HEK293T (cell line): Measurements from ENCODE around the gene PATJ.

ENCODE experiments used
- CTCF ChIA-PET: fragments of 350-600 bp; formaldehyde crosslinking; extraction: SDS; loops from one replicate; lab custom pipeline; 2021; ENCODE audit warnings: antibody characterized with exemption, inconsistent platforms; lab: Yijun Ruan, JAX
- POLR2A ChIA-PET: fragments of 350-600 bp; formaldehyde crosslinking; extraction: SDS; loops from one replicate; lab custom pipeline; 2020; ENCODE audit warnings: antibody characterized with exemption, inconsistent platforms; lab: Yijun Ruan, JAX
- DNase-seq: peaks from one replicate; pipeline ENCODE4 v3.0.0; 2012; ENCODE audit warnings: mixed read lengths; ENCODE audit errors: extremely low spot score
- ARNT ChIP-seq: fragments of 450-650 bp; IDR thresholded peaks from 2 replicates; pipeline ENCODE4 v1.6.1; 2017; ENCODE audit warnings: mild to moderate bottlenecking
- BHLHE40 ChIP-seq: fragments of 450-650 bp; IDR thresholded peaks from 2 replicates; pipeline ENCODE4 v1.6.1; 2016; ENCODE audit warnings: mild to moderate bottlenecking, moderate library complexity, borderline replicate concordance
- CTBP1 ChIP-seq: fragments of 450-650 bp; IDR thresholded peaks from 2 replicates; pipeline ENCODE4 v1.6.1; 2016; ENCODE audit warnings: borderline replicate concordance
- ELF4 ChIP-seq: fragments of 450-650 bp; IDR thresholded peaks from 2 replicates; pipeline ENCODE4 v1.6.1; 2017; ENCODE audit warnings: antibody characterized with exemption
- FOXA1 ChIP-seq: fragments of 450-650 bp; IDR thresholded peaks from 2 replicates; pipeline ENCODE4 v1.6.1; 2016; ENCODE audit warnings: mild to moderate bottlenecking
- FOXK2 ChIP-seq: fragments of 450-650 bp; IDR thresholded peaks from 2 replicates; pipeline ENCODE4 v1.6.1; 2016; ENCODE audit warnings: mild to moderate bottlenecking
- FOXM1 ChIP-seq: fragments of 450-650 bp; IDR thresholded peaks from 2 replicates; pipeline ENCODE4 v1.6.1; 2017; ENCODE audit warnings: mild to moderate bottlenecking, borderline replicate concordance
- HDGF ChIP-seq: fragments of 450-650 bp; IDR thresholded peaks from 2 replicates; pipeline ENCODE4 v1.6.1; 2017; ENCODE audit warnings: antibody characterized with exemption, borderline replicate concordance
- L3MBTL2 ChIP-seq: fragments of 450-650 bp; conservative IDR thresholded peaks from 2 replicates; pipeline ENCODE4 v1.6.1; 2016; ENCODE audit warnings: mild to moderate bottlenecking
- LEF1 ChIP-seq: fragments of 450-650 bp; IDR thresholded peaks from 2 replicates; pipeline ENCODE4 v1.6.1; 2017; ENCODE audit warnings: mild to moderate bottlenecking, borderline replicate concordance
- NFRKB ChIP-seq: fragments of 450-650 bp; IDR thresholded peaks from 2 replicates; pipeline ENCODE4 v1.6.1; 2016; ENCODE audit warnings: mild to moderate bottlenecking, moderate library complexity
- PKNOX1 ChIP-seq: fragments of 450-650 bp; IDR thresholded peaks from 2 replicates; pipeline ENCODE4 v1.6.1; 2016
- SP1 ChIP-seq: fragments of 450-650 bp; IDR thresholded peaks from 2 replicates; pipeline ENCODE4 v1.6.1; 2017
- SUZ12 ChIP-seq: fragments of 450-650 bp; IDR thresholded peaks from 2 replicates; pipeline ENCODE4 v1.6.1; 2016; ENCODE audit warnings: mild to moderate bottlenecking
- TARDBP ChIP-seq: fragments of 450-650 bp; IDR thresholded peaks from 2 replicates; pipeline ENCODE4 v1.6.1; 2016
- ZNF384 ChIP-seq: fragments of 450-650 bp; IDR thresholded peaks from 2 replicates; pipeline ENCODE4 v1.6.1; 2016

The PATJ gene

GRCh38 chr1:61812916-61813315 is 70.6 kb downstream of the PATJ start:
- no peak for TF ChIP-seq ARNT
- no peak for TF ChIP-seq PKNOX1
- no peak for TF ChIP-seq CTBP1
- TF ChIP-seq ELF4 = no peak
- TF ChIP-seq HDGF = no peak
- TF ChIP-seq LEF1 = no peak
- TF ChIP-seq L3MBTL2 = no peak
- no peak for TF ChIP-seq TARDBP
- no peak for TF ChIP-seq NFRKB
- POLR2A ChIA-PET = no interaction called here
- CTCF ChIA-PET = no interaction called here
- no peak for DNase-seq

GRCh38 chr1:61816191-61816590 is 73.9 kb downstream of the PATJ start:
- DNase-seq = no peak
- ChIA-PET CTCF (interaction anchor here (0.7 kb wide), 1 partner anchor 31 kb away, joined by 3 read pairs; no protein-coding TSS in a partner anchor), POLR2A (no interaction called here)
- TF ChIP-seq FOXK2 = no peak
- no peak for TF ChIP-seq PKNOX1
- no peak for TF ChIP-seq TARDBP
- TF ChIP-seq BHLHE40 = no peak
- TF ChIP-seq FOXM1 = no peak
- TF ChIP-seq FOXA1 = no peak
- no peak for TF ChIP-seq ARNT
- TF ChIP-seq ZNF384 = no peak
- TF ChIP-seq SUZ12 = no peak
- TF ChIP-seq L3MBTL2 = no peak
- no peak for TF ChIP-seq SP1
- TF ChIP-seq HDGF = no peak
- no peak for TF ChIP-seq LEF1
- no peak for TF ChIP-seq NFRKB
- no peak for TF ChIP-seq ELF4
- TF ChIP-seq CTBP1 = no peak

GRCh38 chr1:61818992-61819391 is 76.7 kb downstream of the PATJ start:
- ChIA-PET POLR2A (no interaction called here), CTCF (no interaction called here)
- DNase-seq = no peak
- TF ChIP-seq BHLHE40 (no peak), FOXM1 (no peak), LEF1 (no peak), SUZ12 (no peak), ZNF384 (no peak), HDGF (no peak), TARDBP (no peak), SP1 (no peak), CTBP1 (no peak), ELF4 (no peak), NFRKB (no peak), ARNT (no peak), PKNOX1 (no peak), FOXA1 (no peak)

GRCh38 chr1:61819421-61819820 is 77.1 kb downstream of the PATJ start:
- TF ChIP-seq SUZ12 (no peak), NFRKB (no peak), HDGF (no peak), ARNT (no peak), FOXK2 (no peak), CTBP1 (no peak), L3MBTL2 (no peak), FOXA1 (no peak), BHLHE40 (no peak), SP1 (no peak), ELF4 (no peak), PKNOX1 (no peak), FOXM1 (no peak), ZNF384 (no peak), TARDBP (no peak), LEF1 (no peak)
- ChIA-PET CTCF (no interaction called here), POLR2A (no interaction called here)
- DNase-seq = no peak

GRCh38 chr1:61825393-61825792 is 83.1 kb downstream of the PATJ start:
- TF ChIP-seq ZNF384 (no peak), NFRKB (no peak), FOXK2 (no peak), FOXA1 (no peak), BHLHE40 (no peak), ARNT (no peak), LEF1 (no peak), PKNOX1 (no peak), FOXM1 (no peak), ELF4 (no peak), SP1 (no peak), L3MBTL2 (no peak), TARDBP (no peak)
- POLR2A ChIA-PET = no interaction called here
- DNase-seq = no peak
- CTCF ChIA-PET = no interaction called here
